GM06990 (cell line): ENCODE results near the gene CDH18.

Experiments
- DNase-seq: peaks from one replicate; pipeline ENCODE4 v3.0.0-alpha.2; 2011; ENCODE audit not compliant: insufficient read length; ENCODE audit errors: extremely low read depth
- H3K27me3 ChIP-seq: replicated peaks from 2 replicates; pipeline ENCODE4 v1.6.0; 2011; ENCODE audit warnings: low read length; ENCODE audit not compliant: control insufficient read depth, insufficient read depth
- H3K36me3 ChIP-seq: 2 replicates; pipeline ENCODE4 v1.5.1; 2011; ENCODE audit warnings: low read length; ENCODE audit not compliant: control insufficient read depth, insufficient read depth
- H3K4me3 ChIP-seq: replicated peaks from 2 replicates; pipeline ENCODE4 v1.5.1; 2011; ENCODE audit warnings: low read depth, mild to moderate bottlenecking, control low read depth, low read length
- TF ChIP-seq, protein P1 (sequence below): IDR thresholded peaks from 2 replicates; pipeline ENCODE4 v1.5.1; 2011; ENCODE audit warnings: low read length, control low read depth, mild to moderate bottlenecking, inconsistent platforms; ENCODE audit not compliant: insufficient read depth, poor library complexity, severe bottlenecking

CDH18 gene

DNA sequence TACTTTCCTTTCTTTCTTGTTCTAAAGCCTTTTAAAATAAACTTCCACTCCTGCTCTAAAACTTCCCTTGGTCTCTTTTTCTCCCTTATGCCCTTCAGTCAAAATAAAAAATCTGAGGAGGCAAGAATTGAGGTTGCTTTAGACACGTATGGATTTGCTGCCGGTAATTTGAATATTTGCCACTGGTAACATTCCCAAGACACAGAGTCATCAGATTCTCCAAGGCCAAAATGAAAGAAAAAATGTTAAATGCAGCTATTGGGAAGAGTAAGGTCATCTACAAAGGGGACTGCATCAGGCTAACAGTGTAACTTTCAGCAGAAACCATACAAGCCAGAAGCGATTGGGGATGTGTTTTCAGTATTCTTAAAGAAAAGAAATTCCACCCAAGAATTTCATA lies 311.1 kb downstream of the CDH18 start:
- H3K27me3 ChIP-seq, result no peaks in the 10 kb centered on the region
- no peak overlapping the region for H3K4me3 ChIP-seq
- no peak for DNase-seq
- TF ChIP-seq, protein P1, sequence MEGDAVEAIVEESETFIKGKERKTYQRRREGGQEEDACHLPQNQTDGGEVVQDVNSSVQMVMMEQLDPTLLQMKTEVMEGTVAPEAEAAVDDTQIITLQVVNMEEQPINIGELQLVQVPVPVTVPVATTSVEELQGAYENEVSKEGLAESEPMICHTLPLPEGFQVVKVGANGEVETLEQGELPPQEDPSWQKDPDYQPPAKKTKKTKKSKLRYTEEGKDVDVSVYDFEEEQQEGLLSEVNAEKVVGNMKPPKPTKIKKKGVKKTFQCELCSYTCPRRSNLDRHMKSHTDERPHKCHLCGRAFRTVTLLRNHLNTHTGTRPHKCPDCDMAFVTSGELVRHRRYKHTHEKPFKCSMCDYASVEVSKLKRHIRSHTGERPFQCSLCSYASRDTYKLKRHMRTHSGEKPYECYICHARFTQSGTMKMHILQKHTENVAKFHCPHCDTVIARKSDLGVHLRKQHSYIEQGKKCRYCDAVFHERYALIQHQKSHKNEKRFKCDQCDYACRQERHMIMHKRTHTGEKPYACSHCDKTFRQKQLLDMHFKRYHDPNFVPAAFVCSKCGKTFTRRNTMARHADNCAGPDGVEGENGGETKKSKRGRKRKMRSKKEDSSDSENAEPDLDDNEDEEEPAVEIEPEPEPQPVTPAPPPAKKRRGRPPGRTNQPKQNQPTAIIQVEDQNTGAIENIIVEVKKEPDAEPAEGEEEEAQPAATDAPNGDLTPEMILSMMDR, result no peak
- no peaks in the 10 kb centered on the region for H3K36me3 ChIP-seq

DNA sequence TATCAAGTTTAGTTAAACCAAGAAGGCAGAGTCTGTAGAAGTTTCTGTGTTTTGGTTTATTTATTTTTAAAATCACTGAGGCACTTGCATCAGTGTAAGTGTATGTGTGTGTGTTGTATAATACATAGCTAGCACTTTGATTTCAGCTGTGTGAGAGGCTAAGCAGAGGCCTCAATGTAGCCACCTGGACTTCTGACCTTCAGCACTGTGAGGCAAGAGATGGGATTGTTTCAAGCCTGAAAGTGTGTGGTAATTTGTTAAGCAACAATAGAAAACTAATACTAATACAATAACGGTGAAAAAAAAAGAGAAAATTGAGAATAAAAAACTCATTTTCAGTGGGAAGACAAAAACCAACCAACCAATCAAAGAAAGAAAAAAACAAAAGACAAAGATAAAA lies 327.3 kb downstream of the CDH18 start:
- DNase-seq, result no peak
- TF ChIP-seq, protein P1, result no peak
- Histone ChIP-seq H3K4me3 (no peak overlapping the region), H3K36me3 (no peaks in the 10 kb centered on the region), H3K27me3 (no peaks in the 10 kb centered on the region)

GRCh38 chr5:19655627-19656026 lies 332.4 kb downstream of the CDH18 start:
- no peak overlapping the region for H3K4me3 ChIP-seq
- TF ChIP-seq, protein P1, result no peak
- H3K36me3 ChIP-seq, result no peaks in the 10 kb centered on the region
- no peak for DNase-seq
- H3K27me3 ChIP-seq, result no peaks in the 10 kb centered on the region

GRCh38 chr5:19638461-19638860 lies 349.5 kb downstream of the CDH18 start:
- no peaks in the 10 kb centered on the region for H3K36me3 ChIP-seq
- H3K4me3 ChIP-seq, result no peak overlapping the region
- TF ChIP-seq, protein P1, result no peak
- no peaks in the 10 kb centered on the region for H3K27me3 ChIP-seq
- no peak for DNase-seq

DNA sequence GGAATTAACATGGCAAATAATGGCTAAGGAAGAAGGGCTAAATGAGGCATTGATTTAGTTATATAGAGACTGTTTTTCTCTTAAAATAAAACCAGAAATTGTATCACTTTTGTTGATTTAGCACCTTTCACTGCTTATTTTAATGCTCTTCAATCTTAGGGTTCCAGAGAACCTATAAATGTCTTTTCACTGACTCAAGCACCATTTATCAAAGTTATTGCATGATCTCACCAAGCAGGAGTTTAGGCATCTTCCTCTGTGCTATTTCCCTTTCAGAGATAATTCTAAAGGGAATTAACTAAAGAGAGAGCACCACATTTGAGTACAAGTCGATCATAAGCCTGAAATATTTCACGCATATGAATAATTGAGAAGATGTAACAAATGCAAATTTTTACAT lies 357.1 kb downstream of the CDH18 start:
- no peak for DNase-seq
- Histone ChIP-seq H3K27me3 (no peaks in the 10 kb centered on the region), H3K36me3 (no peaks in the 10 kb centered on the region), H3K4me3 (no peak overlapping the region)
- TF ChIP-seq, protein P1, result no peak

GRCh38 chr5:19626211-19626610 lies 361.8 kb downstream of the CDH18 start:
- DNase-seq, result no peak
- no peaks in the 10 kb centered on the region for H3K27me3 ChIP-seq
- TF ChIP-seq, protein P1, result no peak
- no peaks in the 10 kb centered on the region for H3K36me3 ChIP-seq
- no peak overlapping the region for H3K4me3 ChIP-seq
